ENCODE data around the gene CCL16. TPM values are rescaled to one million over a fixed set of nuclear protein-coding genes. Genes with fewer than 3 reads are reported as not detected.

The CCL16 gene
- total RNA-seq, 2 donors from 2014 or later = not detected

Other genes starting within 250 kb of the CCL16 start
- gene RASL10B, start 249.9 kb downstream of the CCL16 start, total RNA-seq = 1 to 10 TPM in 1 of 2 donors, not detected in 1; 1.1 TPM
- under 1 TPM in 1 of 2 donors, not detected in 1; 0.16 TPM for gene GAS2L2, start 228.3 kb downstream of the CCL16 start, total RNA-seq
- not detected for gene C17orf50, start 220.6 kb downstream of the CCL16 start, total RNA-seq
- gene MMP28, start 185.9 kb downstream of the CCL16 start, total RNA-seq = under 1 TPM in 1 of 2 donors, not detected in 1; 0.74 TPM
- gene TAF15, start 172.0 kb downstream of the CCL16 start, total RNA-seq = 100 to 1,000 TPM; 283 to 312 TPM
- not detected for gene HEATR9, start 112.6 kb downstream of the CCL16 start, total RNA-seq
- 10 to 100 TPM; 13.1 to 14.7 TPM for gene CCL5, start 101.1 kb downstream of the CCL16 start, total RNA-seq
- 10 to 100 TPM in 1 of 2 donors, 1 to 10 TPM in 1; 8.4 to 12.8 TPM for gene RDM1, start 50.7 kb downstream of the CCL16 start, total RNA-seq
- not detected for gene LYZL6, start 37.8 kb downstream of the CCL16 start, total RNA-seq
- not detected for gene CCL14, start 5.2 kb upstream of the CCL16 start, total RNA-seq
- not detected for gene CCL15, start 20.1 kb upstream of the CCL16 start, total RNA-seq
- not detected for gene CCL23, start 36.5 kb upstream of the CCL16 start, total RNA-seq
- gene CCL18, start 82.8 kb upstream of the CCL16 start, total RNA-seq = under 1 TPM in 1 of 2 donors, not detected in 1; 0.37 TPM
- gene CCL3, start 108.6 kb upstream of the CCL16 start, total RNA-seq = 10 to 100 TPM; 34.3 to 64.4 TPM
- gene CCL4, start 122.3 kb upstream of the CCL16 start, total RNA-seq = 10 to 100 TPM; 22.9 to 65.8 TPM
- 1 to 10 TPM; 4.3 to 7.6 TPM for gene TBC1D3B, start 195.1 kb upstream of the CCL16 start, total RNA-seq
- 1 to 10 TPM; 2.5 to 5.6 TPM for gene CCL3L1, start 215.3 kb upstream of the CCL16 start, total RNA-seq
- 10 to 100 TPM in 1 of 2 donors, 1 to 10 TPM in 1; 3.9 to 21.2 TPM for gene CCL4L2, start 229.6 kb upstream of the CCL16 start, total RNA-seq

Measured in activated naive CD4-positive, alpha-beta T cell treated with anti-CD3 and anti-CD28 coated beads, Interleukin-2, amount 50 U/mL, for 72 hours (primary cell).